ENCODE measurements around the gene TIMM29. TPM values are rescaled to one million over a fixed set of nuclear protein-coding genes. Genes with fewer than 3 reads are reported as not detected.

The TIMM29 gene
- total RNA-seq, 1 experiment from 2014 or later = 30.4 TPM

GRCh38 chr19:10884274-10884673 is 44.3 kb upstream of the TIMM29 start:
- H3K4me1 ChIP-seq = peaks cover 13% of the 10 kb centered on the region
- H3K9me3 ChIP-seq = no peaks in the 10 kb centered on the region
- ChIA-PET POLR2A (no interaction called here), CTCF (no interaction called here)
- H3K4me1 Mint-ChIP-seq (ENCODE audit: low read depth, unreplicated experiment) = peaks cover 8% of the 10 kb centered on the region
- H3K4me3 Mint-ChIP-seq (ENCODE audit: unreplicated experiment) = no peak overlapping the region
- no peak for TF ChIP-seq CTCF (IDR thresholded peaks at IDR 0.05; ENCODE audit: insufficient read depth in 1 of 2, low read depth in 1 of 2, low read length in 1 of 2, severe bottlenecking in 1 of 2, unreplicated experiment in 1 of 2)
- no peaks in the 10 kb centered on the region; the same call in 1 of the 2 replicates for H3K36me3 ChIP-seq (ENCODE audit: control insufficient read depth, insufficient read depth, low read length)
- DNase-seq = no peak
- H3K27ac Mint-ChIP-seq (ENCODE audit: unreplicated experiment) = no peak overlapping the region
- H3K9me3 Mint-ChIP-seq (ENCODE audit: unreplicated experiment) = no peaks in the 10 kb centered on the region
- intact Hi-C loops (cut with micrococcal nuclease; ENCODE audit: unreplicated experiment) = no loop called here
- no peaks in the 10 kb centered on the region for H3K27me3 ChIP-seq (replicated peaks; ENCODE audit: control insufficient read depth, insufficient read depth, low read length)
- no peak overlapping the region for H3K4me3 ChIP-seq (ENCODE audit: low read depth, low read length)
- peaks cover 15% of the 10 kb centered on the region for H3K36me3 Mint-ChIP-seq (ENCODE audit: insufficient read depth, unreplicated experiment)
- H3K27me3 Mint-ChIP-seq (ENCODE audit: insufficient read depth, unreplicated experiment) = no peaks in the 10 kb centered on the region
- BruUV-seq (replicated peaks) = no TSS peak

- 0 out of 2 replicates have a peak, but pooled peaks cover 7% of the 10 kb centered on the region for H3K4me1 ChIP-seq
- ChIA-PET CTCF (interaction anchor here (0.6 kb wide), 1 partner anchor 788 kb away, joined by 5 read pairs; no protein-coding TSS in a partner anchor), POLR2A (no interaction called here)
- DNase-seq = no peak
- TF ChIP-seq CTCF (IDR thresholded peaks at IDR 0.05; ENCODE audit: insufficient read depth in 1 of 2, low read depth in 1 of 2, low read length in 1 of 2, severe bottlenecking in 1 of 2, unreplicated experiment in 1 of 2) = no peak
- no TSS peak for BruUV-seq (replicated peaks)
- no peaks in the 10 kb centered on the region for H3K27me3 ChIP-seq (replicated peaks; ENCODE audit: control insufficient read depth, insufficient read depth, low read length)
- H3K9me3 Mint-ChIP-seq (ENCODE audit: unreplicated experiment) = no peaks in the 10 kb centered on the region
- H3K36me3 ChIP-seq (ENCODE audit: control insufficient read depth, insufficient read depth, low read length) = no peaks in the 10 kb centered on the region
- no peaks in the 10 kb centered on the region for H3K27me3 Mint-ChIP-seq (ENCODE audit: insufficient read depth, unreplicated experiment)
- H3K4me1 Mint-ChIP-seq (ENCODE audit: low read depth, unreplicated experiment) = peaks cover 6% of the 10 kb centered on the region
- no peak overlapping the region for H3K4me3 ChIP-seq (ENCODE audit: low read depth, low read length)
- intact Hi-C loops (cut with micrococcal nuclease; ENCODE audit: unreplicated experiment) = no loop called here
- no peaks in the 10 kb centered on the region for H3K9me3 ChIP-seq
- no peak overlapping the region for H3K4me3 Mint-ChIP-seq (ENCODE audit: unreplicated experiment)
- H3K36me3 Mint-ChIP-seq (ENCODE audit: insufficient read depth, unreplicated experiment) = peaks cover 7% of the 10 kb centered on the region
- H3K27ac Mint-ChIP-seq (ENCODE audit: unreplicated experiment) = no peak overlapping the region
Observed at GRCh38 chr19:10885201-10886169, 43.1 kb upstream of the TIMM29 start.

- no peak for TF ChIP-seq CTCF (IDR thresholded peaks at IDR 0.05; ENCODE audit: insufficient read depth in 1 of 2, low read depth in 1 of 2, low read length in 1 of 2, severe bottlenecking in 1 of 2, unreplicated experiment in 1 of 2)
- Histone ChIP-seq H3K4me3 (ENCODE audit: low read depth, low read length) (no peak overlapping the region), H3K36me3 (ENCODE audit: control insufficient read depth, insufficient read depth, low read length) (no peaks in the 10 kb centered on the region), H3K27me3 (replicated peaks; ENCODE audit: control insufficient read depth, insufficient read depth, low read length) (no peaks in the 10 kb centered on the region), H3K4me1 (no peaks in the 10 kb centered on the region), H3K9me3 (no peaks in the 10 kb centered on the region)
- intact Hi-C loops (cut with micrococcal nuclease; ENCODE audit: unreplicated experiment) = no loop called here
- Mint-ChIP-seq H3K4me1 (ENCODE audit: low read depth, unreplicated experiment) (no peaks in the 10 kb centered on the region), H3K27ac (ENCODE audit: unreplicated experiment) (no peak overlapping the region), H3K9me3 (ENCODE audit: unreplicated experiment) (no peaks in the 10 kb centered on the region), H3K27me3 (ENCODE audit: insufficient read depth, unreplicated experiment) (no peaks in the 10 kb centered on the region), H3K4me3 (ENCODE audit: unreplicated experiment) (no peak overlapping the region), H3K36me3 (ENCODE audit: insufficient read depth, unreplicated experiment) (peaks cover 13% of the 10 kb centered on the region)
- no peak for DNase-seq
- CTCF ChIA-PET = interaction anchor here (0.7 to 1.0 kb wide), 2 partner anchors 15 to 23 kb away, joined by 4 to 6 read pairs; no protein-coding TSS in a partner anchor
- BruUV-seq (replicated peaks) = no TSS peak
- POLR2A ChIA-PET = interaction anchor here (0.6 kb wide), 1 partner anchor 46 kb away, joined by 4 read pairs; no protein-coding TSS in a partner anchor
Observed at GRCh38 chr19:10887616-10888367, 40.8 kb upstream of the TIMM29 start.
